Sigmoid colon (tissue), 7 donors: Measurements from ENCODE around the gene MDM4. TPM values are rescaled to one million over a fixed set of nuclear protein-coding genes. Genes with fewer than 3 reads are reported as not detected.

ENCODE experiments used
- DNase-seq: peaks from one replicate; pipeline ENCODE4 v3.0.0-alpha.2; 2019
- H3K27ac ChIP-seq, 4 donors: fragments of 200-600 bp; sonication (generic); one replicate each; pipeline ENCODE4 v1.5.1; 2016 to 2019; ENCODE audit warnings: mild to moderate bottlenecking in 1 of 4
- H3K27me3 ChIP-seq, 3 donors: fragments of 200-600 bp; sonication (generic); one replicate each; pipeline ENCODE4 v1.5.1; 2019; ENCODE audit warnings: mild to moderate bottlenecking in 1 of 3
- H3K36me3 ChIP-seq, 4 donors: fragments of 200-600 bp; sonication (generic); one replicate each; pipeline ENCODE4 v1.5.1; 2016 to 2019
- H3K4me1 ChIP-seq, 4 donors: fragments of 200-600 bp; sonication (generic); one replicate each; pipeline ENCODE4 v1.5.1; 2017 to 2019
- H3K4me3 ChIP-seq, 4 donors: fragments of 200-600 bp; sonication (generic); one replicate each; pipeline ENCODE4 v1.5.1; 2017 to 2019; ENCODE audit warnings: mild to moderate bottlenecking in 2 of 4, moderate library complexity in 1 of 4
- H3K9me3 ChIP-seq, 4 donors: fragments of 200-600 bp in 3 of 4; sonication (generic) in 3 of 4; one replicate each; pipeline versions ENCODE4 v1.5.1 to v1.6.1; 2013 to 2019
- EP300 ChIP-seq, 4 donors: sonication (generic); formaldehyde crosslinking; IDR thresholded peaks; one replicate each; pipeline ENCODE4 v1.6.1; 2017; ENCODE audit warnings: antibody characterized with exemption in 4 of 4
- POLR2A ChIP-seq, 2 donors: fragments of 450-650 bp; IDR thresholded peaks; one replicate each; pipeline ENCODE4 v1.6.1; 2016; ENCODE audit warnings: antibody characterized with exemption in 2 of 2, mild to moderate bottlenecking in 2 of 2, moderate library complexity in 2 of 2
- POLR2AphosphoS5 ChIP-seq, 4 donors: sonication (generic); formaldehyde crosslinking; IDR thresholded peaks; one replicate each; pipeline ENCODE4 v1.6.1; 2017; ENCODE audit warnings: antibody characterized with exemption in 4 of 4
- WGBS, 2 donors: extraction: QIAGEN DNeasy Blood & Tissue Kit; methylation state at CpG; one replicate each; pipeline ENCODE4 v1.1.7; 2013; 5-methylcytosine and 5-hydroxymethylcytosine counted together
- intact Hi-C: fragments of 100-400 bp; cut with DNase I; formaldehyde crosslinking; loops from one replicate; pipeline ENCODE4 v1.15.1; 2023
- polyA plus RNA-seq, 3 donors: library from polyadenylated mRNA; stranded (reverse); fragments of 200-250 nt; gene quantifications; one replicate each; pipeline ENCODE4 v1.2.3, GENCODE V29; 2013
- total RNA-seq, 4 donors: library from RNA; depleted of rRNA; stranded (reverse); fragments of >200 nt; gene quantifications; one replicate each; pipeline ENCODE4 v1.1.0, GENCODE V29; 2016
- TF ChIP-seq, protein P1 (sequence below), 4 experiments: fragments of 450-650 bp in 3 of 4; fragments of 200-600 bp in 1 of 4; IDR thresholded peaks; one replicate each; pipeline ENCODE4 v1.5.1; 2016 to 2019; ENCODE audit warnings: antibody characterized with exemption in 4 of 4, mild to moderate bottlenecking in 3 of 4, moderate library complexity in 2 of 4
- donor health status: healthy with polysubstance abuse.
- donor health status: Bipolar disorder and iron deficiency.
- donor health status: healthy.

MDM4 gene
- total and polyA plus RNA-seq, 7 donors = 1.2 to 82.0 (median 48.2) TPM

GRCh38 chr1:204579681-204580080 lies 63.5 kb downstream of the MDM4 start:
- WGBS, 2 donors = 84 to 86% methylated on average over 6 of the region's 6 CpGs
- Histone ChIP-seq H3K27ac (peak overlapping the region in 1 of 4 donors; percentile 29), H3K27me3 (no peaks in the 10 kb centered on the region), H3K9me3 (no peaks in the 10 kb centered on the region), H3K4me3 (peak overlapping the region in 1 of 4 donors; percentile 29), H3K36me3 (no peaks in the 10 kb centered on the region), H3K4me1 (peaks cover 0 to 8% (median 5%) of the 10 kb centered on the region in 4 donors)
- intact Hi-C loops = no loop called here
- DNase-seq = no peak
- TF ChIP-seq POLR2A (IDR thresholded peaks at IDR 0.05) = no peak
- TF ChIP-seq, protein P1, sequence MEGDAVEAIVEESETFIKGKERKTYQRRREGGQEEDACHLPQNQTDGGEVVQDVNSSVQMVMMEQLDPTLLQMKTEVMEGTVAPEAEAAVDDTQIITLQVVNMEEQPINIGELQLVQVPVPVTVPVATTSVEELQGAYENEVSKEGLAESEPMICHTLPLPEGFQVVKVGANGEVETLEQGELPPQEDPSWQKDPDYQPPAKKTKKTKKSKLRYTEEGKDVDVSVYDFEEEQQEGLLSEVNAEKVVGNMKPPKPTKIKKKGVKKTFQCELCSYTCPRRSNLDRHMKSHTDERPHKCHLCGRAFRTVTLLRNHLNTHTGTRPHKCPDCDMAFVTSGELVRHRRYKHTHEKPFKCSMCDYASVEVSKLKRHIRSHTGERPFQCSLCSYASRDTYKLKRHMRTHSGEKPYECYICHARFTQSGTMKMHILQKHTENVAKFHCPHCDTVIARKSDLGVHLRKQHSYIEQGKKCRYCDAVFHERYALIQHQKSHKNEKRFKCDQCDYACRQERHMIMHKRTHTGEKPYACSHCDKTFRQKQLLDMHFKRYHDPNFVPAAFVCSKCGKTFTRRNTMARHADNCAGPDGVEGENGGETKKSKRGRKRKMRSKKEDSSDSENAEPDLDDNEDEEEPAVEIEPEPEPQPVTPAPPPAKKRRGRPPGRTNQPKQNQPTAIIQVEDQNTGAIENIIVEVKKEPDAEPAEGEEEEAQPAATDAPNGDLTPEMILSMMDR (IDR thresholded peaks at IDR 0.05) = no peak
- TF ChIP-seq EP300 (IDR thresholded peaks at IDR 0.05) = no peak
- TF ChIP-seq POLR2AphosphoS5 (IDR thresholded peaks at IDR 0.05) = no peak

DNA sequence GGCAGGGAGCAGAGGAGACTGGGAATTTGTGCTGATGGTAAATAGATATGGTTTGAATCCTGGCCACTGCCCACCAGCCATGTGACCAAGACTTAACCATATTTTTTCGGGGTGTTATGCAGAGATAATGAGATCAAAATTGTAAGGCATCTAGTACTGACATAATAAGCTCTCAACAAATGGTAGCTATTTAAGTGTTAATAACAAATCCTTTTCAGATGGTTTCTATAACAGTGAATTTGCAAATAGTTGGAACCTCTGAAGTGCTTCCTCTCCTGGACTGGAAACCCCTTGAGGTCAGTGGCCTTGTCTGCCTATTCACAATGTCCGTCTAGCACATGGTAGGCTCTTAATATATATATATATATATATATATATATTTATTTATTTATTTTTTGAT lies 64.7 kb downstream of the MDM4 start:
- Histone ChIP-seq H3K27ac (no peak overlapping the region), H3K4me3 (no peak overlapping the region), H3K9me3 (no peaks in the 10 kb centered on the region), H3K4me1 (peaks cover 0 to 8% (median 5%) of the 10 kb centered on the region in 4 donors), H3K36me3 (no peaks in the 10 kb centered on the region), H3K27me3 (no peaks in the 10 kb centered on the region)
- WGBS, 2 donors = 88 to 89% methylated on average over 2 of the region's 2 CpGs
- no peak for DNase-seq
- intact Hi-C loops = no loop called here
- TF ChIP-seq POLR2AphosphoS5 (IDR thresholded peaks at IDR 0.05) = no peak
- TF ChIP-seq, protein P1 (IDR thresholded peaks at IDR 0.05) = no peak
- no peak for TF ChIP-seq EP300 (IDR thresholded peaks at IDR 0.05)
- no peak for TF ChIP-seq POLR2A (IDR thresholded peaks at IDR 0.05)

DNA sequence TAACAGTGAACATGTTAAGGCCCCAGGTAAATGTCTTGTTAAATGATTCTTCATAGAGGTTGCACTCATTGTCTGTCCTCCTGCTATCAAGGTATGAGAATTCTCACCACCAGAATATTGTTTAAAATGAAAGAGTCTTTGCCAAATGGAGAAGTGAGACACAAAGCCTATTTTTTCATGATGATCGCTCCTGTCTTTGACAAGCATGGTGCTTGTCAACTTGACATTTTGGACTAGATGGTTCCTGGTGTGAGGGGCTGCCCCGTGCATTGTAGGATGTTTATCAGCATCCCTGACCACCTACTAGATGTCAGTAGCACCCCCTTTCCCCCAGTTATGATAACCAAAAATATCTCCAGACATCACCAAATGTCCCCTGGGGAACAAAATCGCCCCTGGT lies 65.6 kb downstream of the MDM4 start:
- H3K27ac ChIP-seq = no peak overlapping the region
- no peaks in the 10 kb centered on the region for H3K36me3 ChIP-seq
- H3K9me3 ChIP-seq = no peaks in the 10 kb centered on the region
- DNase-seq = no peak
- TF ChIP-seq, protein P1 (IDR thresholded peaks at IDR 0.05) = no peak
- WGBS, 2 donors = 91 to 94% methylated on average over 3 of the region's 3 CpGs
- H3K4me1 ChIP-seq = peaks cover 0 to 8% (median 5%) of the 10 kb centered on the region in 4 donors
- no peaks in the 10 kb centered on the region for H3K27me3 ChIP-seq
- intact Hi-C loops = no loop called here
- no peak overlapping the region for H3K4me3 ChIP-seq

GRCh38 chr1:204583909-204584632 lies 67.9 kb downstream of the MDM4 start:
- 89% methylated on average over 4 of the region's 4 CpGs for WGBS, 2 donors
- Histone ChIP-seq H3K27ac (no peak overlapping the region), H3K27me3 (no peaks in the 10 kb centered on the region), H3K4me3 (no peak overlapping the region), H3K9me3 (no peaks in the 10 kb centered on the region), H3K4me1 (peaks cover 0 to 8% (median 3%) of the 10 kb centered on the region in 4 donors), H3K36me3 (no peaks in the 10 kb centered on the region)
- intact Hi-C loops = no loop called here
- TF ChIP-seq EP300 (IDR thresholded peaks at IDR 0.05) = no peak
- TF ChIP-seq POLR2AphosphoS5 (IDR thresholded peaks at IDR 0.05) = peak in 2 of 4 donors; percentile 42 to 53
- peak; percentile 81 for DNase-seq

- TF ChIP-seq POLR2A (IDR thresholded peaks at IDR 0.05) (no peak), EP300 (IDR thresholded peaks at IDR 0.05) (no peak)
- TF ChIP-seq, protein P1 (IDR thresholded peaks at IDR 0.05) = no peak
- Histone ChIP-seq H3K36me3 (no peaks in the 10 kb centered on the region), H3K4me1 (peaks cover 0 to 8% (median 3%) of the 10 kb centered on the region in 4 donors), H3K9me3 (no peaks in the 10 kb centered on the region), H3K27ac (no peak overlapping the region), H3K27me3 (no peaks in the 10 kb centered on the region), H3K4me3 (no peak overlapping the region)
- intact Hi-C loops = no loop called here
- 75 to 85% methylated on average over 11 of the region's 11 CpGs for WGBS, 2 donors
- peak; percentile 26 for DNase-seq
Measured at GRCh38 chr1:204584699-204585372, 68.6 kb downstream of the MDM4 start.
